Nephron progenitor cell (in vitro differentiated cells): ENCODE results near the gene LAMB1.

Source experiments
- DNase-seq: peaks from one replicate; pipeline ENCODE4 v3.0.0; 2021
- H3K27ac Mint-ChIP-seq: 2 replicates; pipeline ENCODE4 v1.8.0; 2021; ENCODE audit warnings: mild to moderate bottlenecking, moderate library complexity, mixed read lengths
- H3K27me3 Mint-ChIP-seq: 2 replicates; pipeline ENCODE4 v1.8.0; 2021; ENCODE audit warnings: mild to moderate bottlenecking, low read depth, mixed read lengths; ENCODE audit not compliant: poor library complexity
- H3K36me3 Mint-ChIP-seq: 2 replicates; pipeline ENCODE4 v1.8.0; 2021; ENCODE audit warnings: low read depth, mixed read lengths
- H3K4me1 Mint-ChIP-seq: 2 replicates; pipeline ENCODE4 v1.8.0; 2021; ENCODE audit warnings: mixed read lengths
- H3K4me3 Mint-ChIP-seq: 2 replicates; pipeline ENCODE4 v1.8.0; 2021; ENCODE audit warnings: mild to moderate bottlenecking, moderate library complexity, mixed read lengths
- H3K9me3 Mint-ChIP-seq: 2 replicates; pipeline ENCODE4 v1.8.0; 2021; ENCODE audit warnings: mild to moderate bottlenecking, moderate library complexity, mixed read lengths
- CTCF ChIP-seq: fragments of 200-600 bp; sonication (generic); IDR thresholded peaks from 2 replicates; pipeline ENCODE4 v1.5.0; 2021; ENCODE audit warnings: antibody characterized with exemption

The LAMB1 gene

GRCh38 chr7:107971613-107972012, 31.3 kb downstream of the LAMB1 start:
- Mint-ChIP-seq H3K27ac (peak overlapping the region; percentile 88), H3K36me3 (peaks cover 65% of the 10 kb centered on the region), H3K4me3 (no peak overlapping the region), H3K9me3 (no peaks in the 10 kb centered on the region), H3K27me3 (no peaks in the 10 kb centered on the region), H3K4me1 (peaks cover 6% of the 10 kb centered on the region)
- TF ChIP-seq CTCF = no peak
- DNase-seq = no peak

GRCh38 chr7:107971100-107971499, 31.9 kb downstream of the LAMB1 start:
- peaks cover 6% of the 10 kb centered on the region for H3K4me1 Mint-ChIP-seq
- H3K27me3 Mint-ChIP-seq = no peaks in the 10 kb centered on the region
- peaks cover 63% of the 10 kb centered on the region for H3K36me3 Mint-ChIP-seq
- H3K9me3 Mint-ChIP-seq = no peaks in the 10 kb centered on the region
- H3K4me3 Mint-ChIP-seq = no peak overlapping the region
- TF ChIP-seq CTCF = no peak
- DNase-seq = no peak
- peak overlapping the region; percentile 88 for H3K27ac Mint-ChIP-seq

- Mint-ChIP-seq H3K27me3 (no peaks in the 10 kb centered on the region), H3K9me3 (no peaks in the 10 kb centered on the region), H3K27ac (no peak overlapping the region), H3K36me3 (peaks cover 59% of the 10 kb centered on the region), H3K4me3 (no peak overlapping the region), H3K4me1 (peaks cover 6% of the 10 kb centered on the region)
- DNase-seq = no peak
- no peak for TF ChIP-seq CTCF
These were observed 33.1 kb downstream of the LAMB1 start for GRCh38 chr7:107969856-107970255.

GRCh38 chr7:107968449-107968848, 34.5 kb downstream of the LAMB1 start:
- no peak for TF ChIP-seq CTCF
- Mint-ChIP-seq H3K27ac (no peak overlapping the region), H3K4me1 (peaks cover 6% of the 10 kb centered on the region), H3K9me3 (no peaks in the 10 kb centered on the region), H3K27me3 (no peaks in the 10 kb centered on the region), H3K4me3 (no peak overlapping the region), H3K36me3 (peaks cover 63% of the 10 kb centered on the region)
- DNase-seq = no peak

- H3K36me3 Mint-ChIP-seq = peaks cover 61% of the 10 kb centered on the region
- H3K4me3 Mint-ChIP-seq = no peak overlapping the region
- H3K4me1 Mint-ChIP-seq = peaks cover 6% of the 10 kb centered on the region
- H3K9me3 Mint-ChIP-seq = no peaks in the 10 kb centered on the region
- TF ChIP-seq CTCF = no peak
- DNase-seq = no peak
- no peaks in the 10 kb centered on the region for H3K27me3 Mint-ChIP-seq
- H3K27ac Mint-ChIP-seq = no peak overlapping the region
These were observed 35.5 kb downstream of the LAMB1 start for GRCh38 chr7:107967420-107967819.

GRCh38 chr7:107966711-107967110, 36.2 kb downstream of the LAMB1 start:
- H3K27ac Mint-ChIP-seq = no peak overlapping the region
- H3K4me3 Mint-ChIP-seq = no peak overlapping the region
- no peak for DNase-seq
- H3K9me3 Mint-ChIP-seq = no peaks in the 10 kb centered on the region
- peaks cover 60% of the 10 kb centered on the region for H3K36me3 Mint-ChIP-seq
- H3K4me1 Mint-ChIP-seq = peaks cover 6% of the 10 kb centered on the region
- TF ChIP-seq CTCF = no peak
- H3K27me3 Mint-ChIP-seq = peaks cover 2% of the 10 kb centered on the region
